Epithelial cell of esophagus (primary cell): ENCODE results near the gene ANTXR2.
A peak's percentile ranks its signal among the peaks of the same experiment; 100 is the strongest.

Experiments used
- DNase-seq: peaks from one replicate; pipeline ENCODE4 v3.0.0; 2010; ENCODE audit warnings: low read depth
- H3K4me3 ChIP-seq: 2 replicates; pipeline ENCODE4 v1.5.1; 2011; ENCODE audit warnings: mild to moderate bottlenecking, low read length, control low read depth
- CTCF ChIP-seq: IDR thresholded peaks from 2 replicates; pipeline ENCODE4 v1.5.1; 2011; ENCODE audit warnings: low read depth, mild to moderate bottlenecking, low read length, control low read depth, inconsistent platforms; ENCODE audit not compliant: insufficient read depth; ENCODE audit errors: missing control alignments

The ANTXR2 gene

DNA sequence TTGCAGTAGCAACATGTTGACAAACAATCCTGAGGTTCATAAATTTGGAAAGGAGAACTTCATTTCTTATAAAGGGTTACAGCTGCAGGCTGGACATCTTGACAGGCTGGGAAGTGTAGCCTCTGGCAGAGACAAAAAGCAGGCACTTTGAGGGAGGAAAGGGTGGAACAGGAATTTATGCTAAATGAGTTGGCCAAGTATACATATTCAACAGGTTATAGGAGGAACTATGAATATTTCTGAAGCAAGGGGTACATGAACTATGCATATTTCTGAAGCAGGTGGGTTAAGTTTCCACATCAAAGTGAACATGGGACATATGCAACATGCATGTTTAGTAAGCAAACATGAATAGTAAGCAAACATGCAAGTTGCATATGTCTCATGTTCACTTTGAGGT, 1.6 kb upstream of the ANTXR2 start:
- DNase-seq: no peak
- no peak overlapping the region for H3K4me3 ChIP-seq
- no peak for TF ChIP-seq CTCF

- no peak for DNase-seq
- no peak for TF ChIP-seq CTCF
Measured at GRCh38 chr4:80074069-80074468, 1.0 kb upstream of the ANTXR2 start.

GRCh38 chr4:80073473-80074008, 512 bp upstream of the ANTXR2 start:
- peak overlapping the region; percentile 75 for H3K4me3 ChIP-seq

More at GRCh38 chr4:80074069-80074468, 1.0 kb upstream of the ANTXR2 start:
- H3K4me3 ChIP-seq: no peak overlapping the region

GRCh38 chr4:80072228-80072743, 743 bp downstream of the ANTXR2 start:
- peak; percentile 40 for DNase-seq
- TF ChIP-seq CTCF: no peak
- peak overlapping the region; percentile 75 for H3K4me3 ChIP-seq

More at GRCh38 chr4:80073473-80074008, 512 bp upstream of the ANTXR2 start:
- DNase-seq: no peak
- no peak for TF ChIP-seq CTCF

DNA sequence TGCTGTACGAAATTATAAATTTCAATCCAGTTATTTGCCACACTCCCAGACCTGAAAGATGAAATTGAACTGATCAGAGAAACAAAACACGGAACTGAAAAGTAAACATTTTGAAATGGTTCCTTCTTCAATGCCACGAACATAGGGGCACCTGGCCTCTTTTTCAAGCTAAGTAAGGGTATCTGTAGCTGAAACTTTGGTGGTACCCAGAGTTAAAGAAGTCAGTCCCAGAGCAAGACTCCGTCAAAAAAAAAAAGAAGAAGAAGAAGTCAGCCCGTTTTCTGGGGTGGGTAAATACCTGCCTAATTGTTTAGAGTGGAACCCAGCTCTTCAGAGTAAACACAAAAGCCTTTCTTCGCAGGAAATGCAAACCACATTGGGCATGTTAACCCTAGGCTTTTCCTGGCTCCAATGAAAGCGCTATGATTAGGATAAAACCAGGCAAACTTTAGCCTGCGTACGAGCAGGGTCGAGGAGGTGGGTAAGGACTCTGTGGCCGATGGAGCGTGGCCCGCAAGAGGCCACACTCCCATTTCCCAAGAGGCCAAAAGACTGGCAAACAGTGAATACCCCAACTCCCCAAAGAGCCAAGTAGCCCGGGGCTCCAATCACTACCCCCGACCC, 1.3 kb downstream of the ANTXR2 start:
- DNase-seq: peak; percentile 16
- peak overlapping the region; percentile 75 for H3K4me3 ChIP-seq
- TF ChIP-seq CTCF: no peak

DNA sequence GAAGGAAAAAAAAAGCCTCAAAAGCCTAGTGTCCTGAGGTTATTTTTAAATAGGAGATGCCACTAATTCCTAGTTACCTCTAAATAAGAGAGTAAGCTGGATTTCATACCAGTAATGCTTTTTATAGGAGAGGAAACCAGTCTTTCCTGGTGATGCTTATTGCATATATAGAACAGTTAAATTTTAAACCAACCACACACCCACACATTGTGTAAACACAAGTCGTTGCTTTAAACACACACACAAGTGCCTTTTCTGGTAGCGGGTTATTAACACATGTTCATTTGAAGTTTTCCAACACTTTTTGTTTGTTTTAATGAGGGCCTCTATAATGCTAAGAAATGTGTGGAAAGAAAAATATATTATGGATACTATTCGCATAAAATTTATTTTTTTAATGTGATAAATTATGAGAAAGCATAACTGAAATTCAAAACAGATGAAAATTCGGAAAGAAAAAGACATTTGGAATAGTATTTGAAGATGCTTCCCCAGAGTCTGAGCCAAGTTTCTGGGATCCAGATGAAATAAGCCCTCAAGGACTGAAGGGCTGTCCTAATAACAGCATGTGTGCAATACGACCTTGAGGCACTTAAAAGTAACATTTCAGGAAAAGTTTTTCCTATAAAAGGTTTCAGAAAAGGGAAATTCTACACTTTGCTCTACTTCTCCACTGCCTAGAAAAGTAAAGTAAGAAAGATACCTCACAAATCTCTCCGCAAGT, 2.0 kb downstream of the ANTXR2 start:
- TF ChIP-seq CTCF: no peak
- DNase-seq: no peak
- H3K4me3 ChIP-seq: peak overlapping the region; percentile 75
